Loucy (cell line): ENCODE measurements around the gene DENND6A.

Experiments
- H2AFZ ChIP-seq: fragments of 200-600 bp; sonication (generic); 2 replicates; pipeline ENCODE4 v1.6.0; 2016; ENCODE audit warnings: antibody characterized with exemption, mild to moderate bottlenecking, low read length, moderate library complexity
- H3F3A ChIP-seq: fragments of 200-600 bp; 2 replicates; pipeline ENCODE4 v1.6.0; 2016; ENCODE audit warnings: antibody characterized with exemption, low read depth, mild to moderate bottlenecking
- H3K27me3 ChIP-seq: fragments of 200-600 bp; sonication (generic); 2 replicates; pipeline ENCODE4 v1.6.1; 2014; ENCODE audit warnings: low read length, mild to moderate bottlenecking; ENCODE audit not compliant: insufficient read depth, poor library complexity, severe bottlenecking
- H3K36me3 ChIP-seq: fragments of 200-600 bp; sonication (generic); 2 replicates; pipeline ENCODE4 v1.6.1; 2016; ENCODE audit warnings: low read length; ENCODE audit not compliant: insufficient read depth
- H3K4me1 ChIP-seq: fragments of 200-600 bp; sonication (generic); 2 replicates; pipeline ENCODE4 v1.5.1; 2014; ENCODE audit warnings: low read length, mild to moderate bottlenecking; ENCODE audit not compliant: insufficient read depth, poor library complexity, severe bottlenecking
- H3K4me2 ChIP-seq: fragments of 200-600 bp; sonication (generic); 2 replicates; pipeline ENCODE4 v1.6.0; 2014; ENCODE audit warnings: antibody characterized with exemption, low read length, low read depth, mild to moderate bottlenecking; ENCODE audit not compliant: poor library complexity, severe bottlenecking
- H3K4me3 ChIP-seq: fragments of 200-600 bp; sonication (generic); 2 replicates; pipeline ENCODE4 v1.5.1; 2014; ENCODE audit warnings: low read length, mild to moderate bottlenecking, mixed read lengths; ENCODE audit not compliant: poor library complexity, severe bottlenecking
- H3K79me2 ChIP-seq: fragments of 200-600 bp; sonication (generic); 2 replicates; pipeline ENCODE4 v1.6.1; 2014; ENCODE audit warnings: low read length; ENCODE audit not compliant: insufficient read depth
- H3K9ac ChIP-seq: fragments of 200-600 bp; sonication (generic); 2 replicates; pipeline ENCODE4 v1.6.0; 2014; ENCODE audit warnings: mild to moderate bottlenecking, low read depth, low read length, moderate library complexity; ENCODE audit not compliant: poor library complexity, severe bottlenecking
- H3K9me2 ChIP-seq: fragments of 200-600 bp; sonication (generic); replicated peaks from 2 replicates; pipeline ENCODE4 v1.6.1; 2016; ENCODE audit warnings: low read depth, low read length, mixed read lengths
- H3K9me3 ChIP-seq: fragments of 200-600 bp; sonication (generic); 2 replicates; pipeline ENCODE4 v1.6.1; 2014; ENCODE audit warnings: mild to moderate bottlenecking, antibody characterized with exemption, low read length, low read depth; ENCODE audit not compliant: insufficient read depth
- H4K20me1 ChIP-seq: fragments of 200-600 bp; sonication (generic); 2 replicates; pipeline ENCODE4 v1.6.0; 2014; ENCODE audit warnings: antibody characterized with exemption, low read length, mild to moderate bottlenecking; ENCODE audit not compliant: insufficient read depth, poor library complexity, severe bottlenecking
- CTCF ChIP-seq: fragments of 200-600 bp; sonication (generic); conservative IDR thresholded peaks from 2 replicates; pipeline ENCODE4 v1.5.1; 2014; ENCODE audit warnings: mild to moderate bottlenecking, antibody characterized with exemption, low read length
- EZH2phosphoT487 ChIP-seq: fragments of 200-600 bp; IDR thresholded peaks from 2 replicates; pipeline ENCODE4 v1.6.1; 2018; ENCODE audit warnings: antibody characterized with exemption, mild to moderate bottlenecking, moderate library complexity, borderline replicate concordance

Gene DENND6A

GRCh38 chr3:57587905-57588304 lies 105.0 kb downstream of the DENND6A start:
- H3K79me2 ChIP-seq: peaks cover 92% of the 10 kb centered on the region
- no peak overlapping the region for H3K4me2 ChIP-seq
- peaks cover 64% of the 10 kb centered on the region for H4K20me1 ChIP-seq

GRCh38 chr3:57586778-57587177 lies 106.1 kb downstream of the DENND6A start:
- Histone ChIP-seq H3K4me1 (peaks cover 3% of the 10 kb centered on the region), H3K79me2 (peaks cover 92% of the 10 kb centered on the region), H3K4me3 (no peak overlapping the region), H2AFZ (no peak overlapping the region), H3K36me3 (peaks cover 20% of the 10 kb centered on the region), H3K27me3 (no peaks in the 10 kb centered on the region), H4K20me1 (peaks cover 52% of the 10 kb centered on the region), H3K9me2 (no peaks in the 10 kb centered on the region), H3K4me2 (no peak overlapping the region), H3K9ac (no peak overlapping the region), H3K9me3 (no peaks in the 10 kb centered on the region), H3F3A (no peaks in the 10 kb centered on the region)
- TF ChIP-seq EZH2phosphoT487 (no peak), CTCF (no peak)

More at GRCh38 chr3:57587905-57588304, 105.0 kb downstream of the DENND6A start:
- Histone ChIP-seq H3K9me2 (no peaks in the 10 kb centered on the region), H3K4me3 (no peak overlapping the region), H3K9me3 (no peaks in the 10 kb centered on the region), H3F3A (no peaks in the 10 kb centered on the region), H3K36me3 (peaks cover 14% of the 10 kb centered on the region; the same call in 1 of the 2 replicates), H3K27me3 (no peaks in the 10 kb centered on the region), H3K4me1 (peaks cover 12% of the 10 kb centered on the region), H2AFZ (no peak overlapping the region), H3K9ac (no peak overlapping the region)
- TF ChIP-seq CTCF: no peak
- no peak for TF ChIP-seq EZH2phosphoT487

- Histone ChIP-seq H3K4me2 (no peak overlapping the region), H3F3A (no peaks in the 10 kb centered on the region), H2AFZ (no peak overlapping the region), H3K4me1 (no peaks in the 10 kb centered on the region), H3K79me2 (peaks cover 95% of the 10 kb centered on the region), H3K36me3 (peaks cover 45% of the 10 kb centered on the region), H3K9me3 (no peaks in the 10 kb centered on the region), H3K9me2 (no peaks in the 10 kb centered on the region), H3K9ac (no peak overlapping the region), H3K27me3 (no peaks in the 10 kb centered on the region), H3K4me3 (no peak overlapping the region), H4K20me1 (peaks cover 36% of the 10 kb centered on the region)
- TF ChIP-seq EZH2phosphoT487: no peak
- TF ChIP-seq CTCF: no peak
Observed at GRCh38 chr3:57583544-57583943, 109.3 kb downstream of the DENND6A start.
